Measurements from ENCODE around the gene IL26.

The IL26 gene

DNA sequence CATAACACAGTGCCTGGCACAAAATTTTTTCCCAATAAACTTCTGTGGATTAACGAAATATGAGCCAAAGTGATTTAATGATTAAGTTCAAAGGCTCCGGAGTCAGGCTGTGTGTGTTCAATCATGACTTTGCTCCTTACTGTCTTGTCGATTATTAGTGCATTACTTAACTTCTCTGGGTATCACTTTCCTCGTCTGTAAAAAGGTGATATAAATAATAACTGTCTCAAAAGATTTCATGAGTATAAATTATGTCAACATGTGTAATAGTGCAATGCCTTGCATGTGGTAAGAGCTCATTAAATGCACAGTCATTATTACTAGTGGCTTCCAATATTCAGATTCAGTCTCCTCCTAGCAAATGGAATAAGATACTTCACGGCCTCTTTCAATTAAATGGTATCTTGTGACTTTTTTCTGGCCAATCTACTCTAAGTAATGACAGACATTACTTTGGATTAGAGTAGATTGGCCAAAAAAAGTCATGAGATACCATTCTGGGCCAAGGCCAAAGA, 59.2 kb downstream of the IL26 start:
- no peak for TF ChIP-seq ZNF426 (tag by site-specific recombination; IDR thresholded peaks at IDR 0.05)
- no peak for TF ChIP-seq EGR2 (tag by site-specific recombination; IDR thresholded peaks at IDR 0.05; ENCODE audit: low read depth)
- no peak for TF ChIP-seq ZNF274 (IDR thresholded peaks at IDR 0.05; ENCODE audit: low read length)
- TF ChIP-seq ZNF274 (tag by site-specific recombination; IDR thresholded peaks at IDR 0.05; ENCODE audit: borderline replicate concordance): no peak
- TF ChIP-seq, protein P1, sequence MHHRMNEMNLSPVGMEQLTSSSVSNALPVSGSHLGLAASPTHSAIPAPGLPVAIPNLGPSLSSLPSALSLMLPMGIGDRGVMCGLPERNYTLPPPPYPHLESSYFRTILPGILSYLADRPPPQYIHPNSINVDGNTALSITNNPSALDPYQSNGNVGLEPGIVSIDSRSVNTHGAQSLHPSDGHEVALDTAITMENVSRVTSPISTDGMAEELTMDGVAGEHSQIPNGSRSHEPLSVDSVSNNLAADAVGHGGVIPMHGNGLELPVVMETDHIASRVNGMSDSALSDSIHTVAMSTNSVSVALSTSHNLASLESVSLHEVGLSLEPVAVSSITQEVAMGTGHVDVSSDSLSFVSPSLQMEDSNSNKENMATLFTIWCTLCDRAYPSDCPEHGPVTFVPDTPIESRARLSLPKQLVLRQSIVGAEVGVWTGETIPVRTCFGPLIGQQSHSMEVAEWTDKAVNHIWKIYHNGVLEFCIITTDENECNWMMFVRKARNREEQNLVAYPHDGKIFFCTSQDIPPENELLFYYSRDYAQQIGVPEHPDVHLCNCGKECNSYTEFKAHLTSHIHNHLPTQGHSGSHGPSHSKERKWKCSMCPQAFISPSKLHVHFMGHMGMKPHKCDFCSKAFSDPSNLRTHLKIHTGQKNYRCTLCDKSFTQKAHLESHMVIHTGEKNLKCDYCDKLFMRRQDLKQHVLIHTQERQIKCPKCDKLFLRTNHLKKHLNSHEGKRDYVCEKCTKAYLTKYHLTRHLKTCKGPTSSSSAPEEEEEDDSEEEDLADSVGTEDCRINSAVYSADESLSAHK (tag by site-specific recombination; IDR thresholded peaks at IDR 0.05): no peak
- TF ChIP-seq ZNF596 (tag by site-specific recombination; IDR thresholded peaks at IDR 0.05): no peak
- TF ChIP-seq, protein P2, sequence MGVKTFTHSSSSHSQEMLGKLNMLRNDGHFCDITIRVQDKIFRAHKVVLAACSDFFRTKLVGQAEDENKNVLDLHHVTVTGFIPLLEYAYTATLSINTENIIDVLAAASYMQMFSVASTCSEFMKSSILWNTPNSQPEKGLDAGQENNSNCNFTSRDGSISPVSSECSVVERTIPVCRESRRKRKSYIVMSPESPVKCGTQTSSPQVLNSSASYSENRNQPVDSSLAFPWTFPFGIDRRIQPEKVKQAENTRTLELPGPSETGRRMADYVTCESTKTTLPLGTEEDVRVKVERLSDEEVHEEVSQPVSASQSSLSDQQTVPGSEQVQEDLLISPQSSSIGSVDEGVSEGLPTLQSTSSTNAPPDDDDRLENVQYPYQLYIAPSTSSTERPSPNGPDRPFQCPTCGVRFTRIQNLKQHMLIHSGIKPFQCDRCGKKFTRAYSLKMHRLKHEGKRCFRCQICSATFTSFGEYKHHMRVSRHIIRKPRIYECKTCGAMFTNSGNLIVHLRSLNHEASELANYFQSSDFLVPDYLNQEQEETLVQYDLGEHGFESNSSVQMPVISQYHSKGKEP (tag by site-specific recombination; IDR thresholded peaks at IDR 0.05): no peak
- TF ChIP-seq, protein P3, sequence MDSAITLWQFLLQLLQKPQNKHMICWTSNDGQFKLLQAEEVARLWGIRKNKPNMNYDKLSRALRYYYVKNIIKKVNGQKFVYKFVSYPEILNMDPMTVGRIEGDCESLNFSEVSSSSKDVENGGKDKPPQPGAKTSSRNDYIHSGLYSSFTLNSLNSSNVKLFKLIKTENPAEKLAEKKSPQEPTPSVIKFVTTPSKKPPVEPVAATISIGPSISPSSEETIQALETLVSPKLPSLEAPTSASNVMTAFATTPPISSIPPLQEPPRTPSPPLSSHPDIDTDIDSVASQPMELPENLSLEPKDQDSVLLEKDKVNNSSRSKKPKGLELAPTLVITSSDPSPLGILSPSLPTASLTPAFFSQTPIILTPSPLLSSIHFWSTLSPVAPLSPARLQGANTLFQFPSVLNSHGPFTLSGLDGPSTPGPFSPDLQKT (IDR thresholded peaks at IDR 0.05; ENCODE audit: borderline replicate concordance, low read depth, low read length): no peak
- TF ChIP-seq ZNF549 (tag by site-specific recombination; IDR thresholded peaks at IDR 0.05): no peak
- TF ChIP-seq TRIM28 (IDR thresholded peaks at IDR 0.05; ENCODE audit: borderline replicate concordance, low read length): no peak
- TF ChIP-seq ZBTB7A (tag by site-specific recombination; IDR thresholded peaks at IDR 0.05; ENCODE audit: low read depth): no peak
- TF ChIP-seq, protein P4, sequence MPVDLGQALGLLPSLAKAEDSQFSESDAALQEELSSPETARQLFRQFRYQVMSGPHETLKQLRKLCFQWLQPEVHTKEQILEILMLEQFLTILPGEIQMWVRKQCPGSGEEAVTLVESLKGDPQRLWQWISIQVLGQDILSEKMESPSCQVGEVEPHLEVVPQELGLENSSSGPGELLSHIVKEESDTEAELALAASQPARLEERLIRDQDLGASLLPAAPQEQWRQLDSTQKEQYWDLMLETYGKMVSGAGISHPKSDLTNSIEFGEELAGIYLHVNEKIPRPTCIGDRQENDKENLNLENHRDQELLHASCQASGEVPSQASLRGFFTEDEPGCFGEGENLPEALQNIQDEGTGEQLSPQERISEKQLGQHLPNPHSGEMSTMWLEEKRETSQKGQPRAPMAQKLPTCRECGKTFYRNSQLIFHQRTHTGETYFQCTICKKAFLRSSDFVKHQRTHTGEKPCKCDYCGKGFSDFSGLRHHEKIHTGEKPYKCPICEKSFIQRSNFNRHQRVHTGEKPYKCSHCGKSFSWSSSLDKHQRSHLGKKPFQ (tag by site-specific recombination; IDR thresholded peaks at IDR 0.05): no peak
- TF ChIP-seq, protein P5, sequence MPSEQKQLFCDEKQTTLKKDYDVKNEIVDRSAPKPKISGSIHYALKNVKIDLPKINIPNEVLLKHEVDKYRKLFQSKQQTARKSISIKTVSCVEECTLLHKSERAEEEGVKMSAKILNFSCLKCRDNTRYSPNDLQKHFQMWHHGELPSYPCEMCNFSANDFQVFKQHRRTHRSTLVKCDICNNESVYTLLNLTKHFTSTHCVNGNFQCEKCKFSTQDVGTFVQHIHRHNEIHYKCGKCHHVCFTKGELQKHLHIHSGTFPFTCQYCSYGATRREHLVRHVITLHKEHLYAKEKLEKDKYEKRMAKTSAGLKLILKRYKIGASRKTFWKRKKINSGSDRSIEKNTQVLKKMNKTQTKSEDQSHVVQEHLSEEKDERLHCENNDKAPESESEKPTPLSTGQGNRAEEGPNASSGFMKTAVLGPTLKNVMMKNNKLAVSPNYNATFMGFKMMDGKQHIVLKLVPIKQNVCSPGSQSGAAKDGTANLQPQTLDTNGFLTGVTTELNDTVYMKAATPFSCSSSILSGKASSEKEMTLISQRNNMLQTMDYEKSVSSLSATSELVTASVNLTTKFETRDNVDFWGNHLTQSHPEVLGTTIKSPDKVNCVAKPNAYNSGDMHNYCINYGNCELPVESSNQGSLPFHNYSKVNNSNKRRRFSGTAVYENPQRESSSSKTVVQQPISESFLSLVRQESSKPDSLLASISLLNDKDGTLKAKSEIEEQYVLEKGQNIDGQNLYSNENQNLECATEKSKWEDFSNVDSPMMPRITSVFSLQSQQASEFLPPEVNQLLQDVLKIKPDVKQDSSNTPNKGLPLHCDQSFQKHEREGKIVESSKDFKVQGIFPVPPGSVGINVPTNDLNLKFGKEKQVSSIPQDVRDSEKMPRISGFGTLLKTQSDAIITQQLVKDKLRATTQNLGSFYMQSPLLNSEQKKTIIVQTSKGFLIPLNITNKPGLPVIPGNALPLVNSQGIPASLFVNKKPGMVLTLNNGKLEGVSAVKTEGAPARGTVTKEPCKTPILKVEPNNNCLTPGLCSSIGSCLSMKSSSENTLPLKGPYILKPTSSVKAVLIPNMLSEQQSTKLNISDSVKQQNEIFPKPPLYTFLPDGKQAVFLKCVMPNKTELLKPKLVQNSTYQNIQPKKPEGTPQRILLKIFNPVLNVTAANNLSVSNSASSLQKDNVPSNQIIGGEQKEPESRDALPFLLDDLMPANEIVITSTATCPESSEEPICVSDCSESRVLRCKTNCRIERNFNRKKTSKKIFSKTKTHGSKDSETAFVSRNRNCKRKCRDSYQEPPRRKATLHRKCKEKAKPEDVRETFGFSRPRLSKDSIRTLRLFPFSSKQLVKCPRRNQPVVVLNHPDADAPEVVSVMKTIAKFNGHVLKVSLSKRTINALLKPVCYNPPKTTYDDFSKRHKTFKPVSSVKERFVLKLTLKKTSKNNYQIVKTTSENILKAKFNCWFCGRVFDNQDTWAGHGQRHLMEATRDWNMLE (tag by site-specific recombination; conservative IDR thresholded peaks at IDR 0.05; ENCODE audit: low read depth): no peak
- TF ChIP-seq ZNF624 (tag by site-specific recombination; IDR thresholded peaks at IDR 0.05): no peak
- TF ChIP-seq ZSCAN30 (tag by site-specific recombination; IDR thresholded peaks at IDR 0.05): no peak
- TF ChIP-seq, protein P6, sequence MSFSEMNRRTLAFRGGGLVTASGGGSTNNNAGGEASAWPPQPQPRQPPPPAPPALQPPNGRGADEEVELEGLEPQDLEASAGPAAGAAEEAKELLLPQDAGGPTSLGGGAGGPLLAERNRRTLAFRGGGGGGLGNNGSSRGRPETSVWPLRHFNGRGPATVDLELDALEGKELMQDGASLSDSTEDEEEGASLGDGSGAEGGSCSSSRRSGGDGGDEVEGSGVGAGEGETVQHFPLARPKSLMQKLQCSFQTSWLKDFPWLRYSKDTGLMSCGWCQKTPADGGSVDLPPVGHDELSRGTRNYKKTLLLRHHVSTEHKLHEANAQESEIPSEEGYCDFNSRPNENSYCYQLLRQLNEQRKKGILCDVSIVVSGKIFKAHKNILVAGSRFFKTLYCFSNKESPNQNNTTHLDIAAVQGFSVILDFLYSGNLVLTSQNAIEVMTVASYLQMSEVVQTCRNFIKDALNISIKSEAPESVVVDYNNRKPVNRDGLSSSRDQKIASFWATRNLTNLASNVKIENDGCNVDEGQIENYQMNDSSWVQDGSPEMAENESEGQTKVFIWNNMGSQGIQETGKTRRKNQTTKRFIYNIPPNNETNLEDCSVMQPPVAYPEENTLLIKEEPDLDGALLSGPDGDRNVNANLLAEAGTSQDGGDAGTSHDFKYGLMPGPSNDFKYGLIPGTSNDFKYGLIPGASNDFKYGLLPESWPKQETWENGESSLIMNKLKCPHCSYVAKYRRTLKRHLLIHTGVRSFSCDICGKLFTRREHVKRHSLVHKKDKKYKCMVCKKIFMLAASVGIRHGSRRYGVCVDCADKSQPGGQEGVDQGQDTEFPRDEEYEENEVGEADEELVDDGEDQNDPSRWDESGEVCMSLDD (tag by site-specific recombination; IDR thresholded peaks at IDR 0.05): no peak
- no peak for TF ChIP-seq ZNF701 (tag by site-specific recombination; IDR thresholded peaks at IDR 0.05)
- no peak for TF ChIP-seq IKZF3 (tag by site-specific recombination; IDR thresholded peaks at IDR 0.05)
- TF ChIP-seq, protein P7, sequence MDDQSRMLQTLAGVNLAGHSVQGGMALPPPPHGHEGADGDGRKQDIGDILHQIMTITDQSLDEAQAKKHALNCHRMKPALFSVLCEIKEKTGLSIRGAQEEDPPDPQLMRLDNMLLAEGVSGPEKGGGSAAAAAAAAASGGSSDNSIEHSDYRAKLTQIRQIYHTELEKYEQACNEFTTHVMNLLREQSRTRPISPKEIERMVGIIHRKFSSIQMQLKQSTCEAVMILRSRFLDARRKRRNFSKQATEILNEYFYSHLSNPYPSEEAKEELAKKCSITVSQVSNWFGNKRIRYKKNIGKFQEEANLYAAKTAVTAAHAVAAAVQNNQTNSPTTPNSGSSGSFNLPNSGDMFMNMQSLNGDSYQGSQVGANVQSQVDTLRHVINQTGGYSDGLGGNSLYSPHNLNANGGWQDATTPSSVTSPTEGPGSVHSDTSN (CRISPR knock-in tag; IDR thresholded peaks at IDR 0.05): no peak
- ChIA-PET POLR2A (no interaction called here), CTCF (interaction anchor here (1.0 kb wide), 1 partner anchor 17 kb away, joined by 3 read pairs; no protein-coding TSS in a partner anchor)
- Histone ChIP-seq H3K4me1 (ENCODE audit: control insufficient read depth, insufficient read depth, low read length) (no peaks in the 10 kb centered on the region), H3K9me3 (ENCODE audit: control insufficient read depth, insufficient read depth, low read depth, low read length) (no peaks in the 10 kb centered on the region), H3K4me3 (ENCODE audit: low read depth, low read length) (no peak overlapping the region), H3K27ac (ENCODE audit: extremely low read depth, low read depth, low read length) (no peak overlapping the region), H3K36me3 (ENCODE audit: control insufficient read depth in 2 of 2, insufficient read depth in 1 of 2, low read length in 2 of 2) (no peaks in the 10 kb centered on the region)
